DND-41 (cell line): ENCODE data around the gene TBC1D23.

Experiments used
- CTCF ChIP-seq: IDR thresholded peaks from 2 replicates; pipeline ENCODE4 v1.5.1; 2012; ENCODE audit warnings: borderline replicate concordance, low read length, moderate library complexity, mild to moderate bottlenecking; ENCODE audit not compliant: poor library complexity, severe bottlenecking; ENCODE audit errors: extremely low read depth
- EZH2 ChIP-seq: IDR thresholded peaks from 3 replicates; pipeline ENCODE4 v1.6.1; 2012; ENCODE audit warnings: borderline replicate concordance, low read depth, mild to moderate bottlenecking, moderate library complexity, low read length, inconsistent platforms; ENCODE audit not compliant: severe bottlenecking

- TF ChIP-seq CTCF (no peak), EZH2 (no peak)
These were observed 69.9 kb downstream of the TBC1D23 start for GRCh38 chr3:100330651-100331050.
